B cell (primary cell): Measurements from ENCODE around the gene NECTIN1. TPM values are rescaled to one million over a fixed set of nuclear protein-coding genes. Genes with fewer than 3 reads are reported as not detected.

Source experiments
- ATAC-seq: fragments of 200-7000 bp; cut with Tn5 transposase; one replicate; pipeline ENCODE4 v1.10.0; 2021; ENCODE audit warnings: low read depth, mild to moderate bottlenecking, moderate number of reproducible peaks, moderate library complexity
- CTCF ChIA-PET: fragments of 350-600 bp; sonication (Branson Sonifier 250); formaldehyde crosslinking; loops from one replicate; lab custom pipeline; 2021; ENCODE audit warnings: antibody characterized with exemption, inconsistent platforms; lab: Charles Lee
- POLR2A ChIA-PET: fragments of 350-600 bp; sonication (Branson Sonifier 250); formaldehyde crosslinking; loops from one replicate; lab custom pipeline; 2021; ENCODE audit warnings: antibody characterized with exemption; lab: Charles Lee
- DNase-seq: peaks from one replicate; pipeline ENCODE4 v3.0.0; 2013
- H2AFZ ChIP-seq: 2 replicates; pipeline ENCODE4 v1.6.1; 2012; ENCODE audit warnings: mild to moderate bottlenecking, low read depth, low read length; ENCODE audit not compliant: insufficient read depth, poor library complexity, severe bottlenecking
- H3K27ac ChIP-seq, 2 donors: 1 replicate in 1 of 2; 2 replicates in 1 of 2; pipeline ENCODE4 v1.5.1; 2012 to 2013; ENCODE audit warnings: low read length in 2 of 2, mild to moderate bottlenecking in 2 of 2, moderate library complexity in 1 of 2
- H3K27me3 ChIP-seq, 4 experiments: fragments of 200-600 bp in 1 of 4; sonication (generic) in 1 of 4; replicated peaks in 1 of 4; 1 replicate in 2 of 4; 2 replicates in 2 of 4; pipeline versions ENCODE4 v1.6.1 to v1.7.0; 2013 to 2016; ENCODE audit warnings: low read length in 3 of 4, mild to moderate bottlenecking in 2 of 4, mixed read lengths in 1 of 4, moderate library complexity in 1 of 4; ENCODE audit not compliant: insufficient read depth in 4 of 4, control insufficient read depth in 3 of 4; ENCODE audit errors: control extremely low read depth in 1 of 4
- H3K36me3 ChIP-seq, 2 experiments: replicated peaks in 1 of 2; 1 replicate in 1 of 2; 2 replicates in 1 of 2; pipeline versions ENCODE4 v1.6.1 to v1.7.1; 2013; ENCODE audit warnings: low read length in 1 of 2; ENCODE audit not compliant: insufficient read depth in 2 of 2, control insufficient read depth in 1 of 2; ENCODE audit errors: control extremely low read depth in 1 of 2, extremely low read depth in 1 of 2
- H3K4me1 ChIP-seq, 2 donors: fragments of 200-600 bp in 1 of 2; sonication (generic) in 1 of 2; 1 replicate in 1 of 2; 2 replicates in 1 of 2; pipeline versions ENCODE4 v1.5.1 to v1.6.1; 2013 to 2017; ENCODE audit warnings: low read length in 2 of 2; ENCODE audit not compliant: control insufficient read depth in 2 of 2, insufficient read depth in 2 of 2
- H3K4me2 ChIP-seq: replicated peaks from 2 replicates; pipeline ENCODE3; 2012; ENCODE audit warnings: mild to moderate bottlenecking, low read depth, low read length; ENCODE audit not compliant: poor library complexity, severe bottlenecking
- H3K4me3 ChIP-seq, 5 experiments: fragments of 200-600 bp in 1 of 5; sonication (generic) in 1 of 5; 1 replicate in 3 of 5; 2 replicates in 2 of 5; pipeline versions ENCODE4 v1.5.1 to v1.7.0; 2011 to 2016; ENCODE audit warnings: low read length in 4 of 5, mild to moderate bottlenecking in 4 of 5, low read depth in 2 of 5, control low read depth in 1 of 5, moderate library complexity in 1 of 5; ENCODE audit not compliant: insufficient read depth in 1 of 5; ENCODE audit errors: control extremely low read depth in 1 of 5, extremely low read depth in 1 of 5
- H3K79me2 ChIP-seq: fragments of 200-600 bp; sonication (generic); one replicate; pipeline ENCODE4 v1.6.0; 2016; ENCODE audit warnings: low read length; ENCODE audit not compliant: control insufficient read depth, insufficient read depth
- H3K9ac ChIP-seq: fragments of 200-600 bp; sonication (generic); 2 replicates; pipeline ENCODE4 v1.6.1; 2017; ENCODE audit warnings: mild to moderate bottlenecking, low read length, moderate library complexity
- H3K9me3 ChIP-seq, 3 donors: one replicate each; pipeline versions ENCODE4 v1.6.1 to v1.7.1; 2013; ENCODE audit warnings: low read length in 2 of 3; ENCODE audit not compliant: control insufficient read depth in 2 of 3, insufficient read depth in 1 of 3; ENCODE audit errors: control extremely low read depth in 1 of 3
- H4K20me1 ChIP-seq: 2 replicates; pipeline ENCODE4 v1.6.0; 2012; ENCODE audit warnings: mild to moderate bottlenecking, low read length; ENCODE audit not compliant: insufficient read depth, control insufficient read depth, poor library complexity, severe bottlenecking
- H3K27ac Mint-ChIP-seq: one replicate; pipeline ENCODE4 v1.8.0; 2021; ENCODE audit warnings: mixed read lengths
- H3K27me3 Mint-ChIP-seq: one replicate; pipeline ENCODE4 v1.8.0; 2021; ENCODE audit warnings: mixed read lengths
- H3K4me1 Mint-ChIP-seq: one replicate; pipeline ENCODE4 v1.8.0; 2021; ENCODE audit warnings: mixed read lengths
- H3K4me3 Mint-ChIP-seq: one replicate; pipeline ENCODE4 v1.8.0; 2021; ENCODE audit warnings: mixed read lengths
- H3K9me3 Mint-ChIP-seq: one replicate; pipeline ENCODE4 v1.8.0; 2022; ENCODE audit warnings: mixed read lengths; ENCODE audit not compliant: insufficient read depth
- CTCF ChIP-seq: fragments of 200-600 bp; IDR thresholded peaks from one replicate; pipeline ENCODE4 v1.8.0; 2022; ENCODE audit warnings: antibody characterized with exemption, mild to moderate bottlenecking
- EZH2 ChIP-seq: IDR thresholded peaks from 2 replicates; pipeline ENCODE4 v1.6.1; 2012; ENCODE audit warnings: borderline replicate concordance, low read depth, mild to moderate bottlenecking, moderate library complexity, low read length; ENCODE audit not compliant: insufficient read depth, poor library complexity, severe bottlenecking
- WGBS: methylation state at CpG from one replicate; pipeline ENCODE4 v1.1.5; 2013; ENCODE audit warnings: missing lambda C conversion rate; ENCODE audit not compliant: insufficient coverage; 5-methylcytosine and 5-hydroxymethylcytosine counted together
- intact Hi-C: fragments of 100-400 bp; cut with micrococcal nuclease; formaldehyde crosslinking; loops from one replicate; pipeline ENCODE4 v1.10.0; 2022
- polyA plus RNA-seq: library from polyadenylated mRNA; depleted of rRNA; stranded (reverse); fragments of >200 nt; gene quantifications from 2 replicates; pipeline ENCODE4 v1.2.3, GENCODE V29; 2012
- total RNA-seq, 2 donors: library from RNA; stranded (reverse); fragments of 120-200 nt in 1 of 2; gene quantifications; 1 replicate in 1 of 2; 2 replicates in 1 of 2; pipeline versions ENCODE4 v1.2.3 to v1.2.4, GENCODE V29; 2013 to 2022

Gene NECTIN1
- total and polyA plus RNA-seq, 2 donors (not counting 1 experiment from before 2014, with no cell fraction given), result 2.1 to 3.9 TPM

- Histone ChIP-seq H4K20me1 (no peaks in the 10 kb centered on the region), H3K27ac (no peak overlapping the region), H3K9ac (no peak overlapping the region), H3K4me1 (no peaks in the 10 kb centered on the region), H3K4me3 (no peak overlapping the region), H3K27me3 (peaks cover 0 to 4% (median 2%) of the 10 kb centered on the region in 4 experiments), H3K9me3 (no peaks in the 10 kb centered on the region), H3K79me2 (no peaks in the 10 kb centered on the region), H2AFZ (no peak overlapping the region), H3K36me3 (no peaks in the 10 kb centered on the region), H3K4me2 (no peak overlapping the region)
- ChIA-PET POLR2A (no interaction called here), CTCF (interaction anchor here (0.6 to 1.5 kb wide), 3 partner anchors 12 to 105 kb away, joined by 3 to 4 read pairs (median 3); partner anchors contain the start of gene NECTIN1)
- Mint-ChIP-seq H3K4me1 (peaks cover 4% of the 10 kb centered on the region), H3K27ac (no peak overlapping the region), H3K27me3 (peaks cover 15% of the 10 kb centered on the region), H3K4me3 (no peak overlapping the region), H3K9me3 (no peaks in the 10 kb centered on the region)
- no peak for TF ChIP-seq EZH2
- peak; percentile 68 for TF ChIP-seq CTCF
- WGBS, result 37% methylated on average over 5 of the region's 9 CpGs
- intact Hi-C loops, result no loop called here
- no peak for ATAC-seq
- DNase-seq, result peak; percentile 25
Measured at GRCh38 chr11:119624102-119624615, 104.8 kb downstream of the NECTIN1 start.

- Mint-ChIP-seq H3K27ac (no peak overlapping the region), H3K4me1 (peaks cover 4% of the 10 kb centered on the region), H3K4me3 (no peak overlapping the region), H3K27me3 (peaks cover 15% of the 10 kb centered on the region), H3K9me3 (no peaks in the 10 kb centered on the region)
- no peak overlapping the region for H3K4me3 ChIP-seq
- no peak overlapping the region for H3K27ac ChIP-seq
- intact Hi-C loops, result no loop called here
- H3K4me2 ChIP-seq, result no peak overlapping the region
- 73% methylated on average over 2 of the region's 5 CpGs for WGBS
- H3K9me3 ChIP-seq, result no peaks in the 10 kb centered on the region
- no peaks in the 10 kb centered on the region for H3K36me3 ChIP-seq
- ChIA-PET CTCF (interaction anchor here (0.7 to 1.4 kb wide), 3 partner anchors 15 to 481 kb away, joined by 3 read pairs; partner anchors contain the start of gene NECTIN1), POLR2A (no interaction called here)
- H3K4me1 ChIP-seq, result no peaks in the 10 kb centered on the region
- TF ChIP-seq CTCF (no peak), EZH2 (no peak)
- H2AFZ ChIP-seq, result no peak overlapping the region
- no peak overlapping the region for H3K9ac ChIP-seq
- peaks cover 0 to 4% (median 2%) of the 10 kb centered on the region in 4 experiments for H3K27me3 ChIP-seq
- no peaks in the 10 kb centered on the region for H4K20me1 ChIP-seq
- H3K79me2 ChIP-seq, result no peaks in the 10 kb centered on the region
- ATAC-seq (no peak), DNase-seq (no peak)
Measured at GRCh38 chr11:119623682-119624081, 105.3 kb downstream of the NECTIN1 start.
